ENCODE measurements around the gene GRM4.

The GRM4 gene

DNA sequence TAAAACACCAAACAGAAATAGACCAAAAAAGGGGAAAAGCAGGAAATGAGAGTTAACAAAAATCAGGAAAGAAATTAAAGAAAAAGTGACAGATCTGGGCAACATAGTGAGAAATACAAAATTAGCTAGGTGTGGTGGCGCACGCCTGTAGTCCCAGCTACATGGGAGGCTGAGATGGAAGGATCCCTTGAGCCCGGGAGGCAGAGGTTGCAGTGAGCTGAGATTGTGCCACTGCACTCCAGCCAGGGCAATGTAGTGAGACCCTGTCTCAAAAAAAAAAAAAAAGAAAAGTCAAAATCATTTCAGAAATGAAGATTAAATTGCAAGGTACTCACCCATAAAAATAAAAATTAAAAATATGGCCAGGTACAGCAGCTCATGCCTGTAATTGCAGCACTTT is 13.0 kb upstream of the GRM4 start:
- no peak for FAIRE-seq

DNA sequence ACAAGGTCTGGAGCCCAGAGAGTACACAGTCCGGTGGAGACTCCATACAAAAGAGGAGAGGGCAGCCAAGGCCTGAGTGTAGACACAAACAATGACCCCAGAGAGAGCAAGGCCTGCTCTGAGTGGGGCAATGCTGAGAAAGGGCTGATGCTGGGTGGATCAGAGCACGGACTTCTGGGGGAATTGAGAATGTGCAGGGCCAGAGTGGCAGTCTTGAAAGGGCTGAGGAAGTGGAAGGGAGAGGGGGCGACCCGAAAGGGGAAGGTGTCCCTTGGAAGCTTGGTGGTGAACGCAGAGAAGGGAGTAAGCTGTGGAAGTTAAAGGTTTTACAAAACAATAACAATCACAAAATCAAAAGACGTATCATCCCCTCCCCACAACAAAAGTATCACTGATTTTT is 12.0 kb upstream of the GRM4 start:
- no peak for FAIRE-seq
- no peak for DNase-seq (ENCODE audit: insufficient read length, low spot score)

More for the DNA sequence above, 13.0 kb upstream of the GRM4 start:
- DNase-seq (ENCODE audit: insufficient read length, low spot score), result no peak

DNA sequence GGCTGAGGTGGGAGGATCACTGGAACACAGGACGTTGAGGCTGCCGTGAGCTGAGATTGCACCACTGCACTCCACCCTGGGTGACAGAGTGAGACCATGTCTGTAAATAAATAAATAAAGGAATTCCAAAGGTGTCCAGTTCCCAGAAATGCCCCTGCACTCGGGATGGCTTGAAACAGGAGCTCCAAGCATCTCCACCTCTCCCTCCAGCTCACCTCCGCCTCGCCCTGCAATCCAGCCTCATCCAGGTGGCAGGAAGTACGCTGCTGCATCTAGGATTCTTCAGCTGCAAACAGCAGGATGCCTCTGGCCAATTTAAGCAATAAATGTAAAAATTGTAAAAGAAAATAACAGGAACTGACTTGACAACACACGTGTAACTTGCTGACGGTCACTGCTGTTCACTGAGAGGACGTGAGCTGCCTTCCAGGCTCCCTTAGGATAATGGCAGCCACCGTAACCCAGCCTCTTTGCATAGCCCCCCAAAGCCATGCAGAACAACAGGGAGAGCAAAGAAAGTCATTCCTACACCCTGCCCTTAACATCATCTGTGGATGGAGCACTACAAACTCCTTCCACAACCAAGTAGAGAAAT is 11.4 kb upstream of the GRM4 start:
- no peak for DNase-seq (ENCODE audit: insufficient read length, low spot score)
- FAIRE-seq, result no peak

DNA sequence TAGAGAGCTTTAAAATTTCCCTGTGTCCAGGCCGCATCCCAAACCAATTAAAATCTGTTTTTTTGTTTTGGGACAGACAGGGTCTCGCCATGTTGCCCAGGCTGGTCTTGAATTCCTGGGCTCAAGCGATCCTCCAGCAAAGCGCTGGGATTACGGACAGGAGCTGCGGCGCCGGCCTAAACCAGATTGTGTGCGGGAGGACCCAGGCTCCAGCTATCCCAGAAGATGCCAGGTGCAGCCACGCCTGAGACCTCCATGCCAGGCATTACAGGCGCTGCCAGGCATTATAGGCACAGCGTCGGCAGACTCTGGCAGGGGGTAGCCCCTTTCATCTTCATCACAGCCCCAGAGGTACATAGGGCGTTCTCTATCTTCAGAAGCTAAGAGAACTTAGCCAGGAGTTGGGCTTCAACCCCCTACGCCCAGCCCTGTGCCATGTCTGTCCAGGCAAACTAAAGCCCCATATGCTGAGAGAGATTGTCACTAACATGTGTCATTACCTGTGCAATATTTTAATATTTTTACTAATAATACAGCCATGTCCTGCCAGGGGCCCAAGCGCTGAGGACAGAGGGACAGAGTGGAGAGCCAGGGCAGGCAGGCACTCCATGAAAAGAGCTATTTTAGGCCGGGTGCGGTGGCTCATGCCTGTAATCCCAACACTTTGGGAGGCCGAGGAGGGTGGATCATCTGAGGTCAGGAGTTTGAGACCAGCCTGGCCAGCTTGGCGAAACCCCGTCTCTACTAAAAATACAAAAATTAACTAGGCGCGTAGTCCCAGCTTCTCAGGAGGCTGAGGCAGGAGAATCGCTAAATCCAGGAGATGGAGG is 9.8 kb upstream of the GRM4 start:
- DNase-seq (ENCODE audit: insufficient read length, low spot score) (no peak), FAIRE-seq (no peak)

DNA sequence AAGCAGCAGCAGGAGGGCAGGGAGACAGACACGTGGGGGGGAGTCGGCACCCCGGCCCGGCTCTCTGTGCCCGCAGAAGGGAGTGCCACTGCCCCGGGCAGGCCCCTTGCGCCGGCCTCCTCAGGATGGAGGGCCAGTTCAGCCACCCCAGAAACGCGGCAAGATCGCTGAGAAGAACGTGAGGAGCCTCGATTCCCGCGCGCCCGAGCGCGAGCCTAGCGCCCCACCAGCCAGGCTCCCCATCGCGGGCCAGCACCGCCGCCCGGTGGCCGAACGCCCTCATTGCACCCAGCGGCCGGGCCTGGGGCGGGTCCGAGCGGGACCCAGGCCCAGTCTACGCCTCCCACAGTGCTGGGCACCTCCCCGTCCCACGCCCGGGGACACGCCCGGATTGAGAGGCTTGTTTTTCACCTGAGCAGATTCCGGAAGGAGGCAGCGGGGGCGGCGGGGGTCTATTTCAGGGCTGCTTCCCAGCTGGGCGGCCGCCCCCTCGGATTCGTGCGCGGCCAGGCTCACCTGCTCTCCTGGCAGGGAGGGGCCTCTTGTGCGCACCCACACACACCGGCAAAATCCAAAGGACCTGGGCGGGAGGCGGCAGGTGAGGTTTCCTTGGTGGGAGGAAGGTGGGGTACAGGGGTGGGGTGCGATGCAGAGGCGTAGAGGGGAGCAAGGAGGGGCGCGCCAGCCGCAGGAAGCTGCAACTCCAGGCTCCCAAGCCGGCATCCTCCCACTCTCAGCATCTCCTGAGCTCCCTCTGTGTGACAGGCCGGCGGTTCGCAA is 9.0 kb upstream of the GRM4 start:
- FAIRE-seq (peak; percentile 58), DNase-seq (ENCODE audit: insufficient read length, low spot score) (peak; percentile 83)

DNA sequence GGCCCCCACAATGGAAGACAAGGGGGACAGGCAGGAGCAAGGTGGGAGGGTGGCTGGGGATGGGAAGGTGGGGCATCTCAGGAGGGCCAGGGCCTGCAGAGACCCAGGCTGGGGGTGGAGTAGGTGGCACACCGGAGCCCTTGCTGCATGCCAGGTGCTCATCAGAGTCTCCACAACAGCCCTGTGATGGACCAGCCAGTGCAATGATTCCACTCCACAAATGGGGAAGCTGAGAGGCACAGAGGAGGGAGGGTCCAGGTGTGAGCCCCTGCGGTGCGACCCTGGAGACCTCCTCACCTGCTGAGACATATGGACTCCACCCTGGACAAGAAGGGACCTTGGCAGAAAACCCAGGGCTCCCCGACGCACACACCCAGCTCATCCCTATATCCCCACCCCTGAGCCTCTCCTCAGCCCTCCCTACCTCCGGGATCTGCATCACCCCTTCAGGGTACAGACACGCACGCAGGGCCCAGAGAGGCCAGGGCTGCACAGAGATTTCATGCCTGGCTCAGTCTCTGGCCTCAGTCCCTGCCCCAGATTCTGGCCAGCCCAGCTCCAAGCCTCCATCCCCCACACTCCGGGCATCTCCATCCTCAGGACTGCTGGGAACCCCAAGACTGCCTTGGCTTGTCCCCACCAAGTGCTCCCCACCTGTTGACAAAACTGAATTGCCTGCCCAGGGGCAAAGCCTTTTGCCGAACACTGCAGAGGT is 7.1 kb upstream of the GRM4 start:
- FAIRE-seq, result no peak
- DNase-seq (ENCODE audit: insufficient read length, low spot score), result no peak

DNA sequence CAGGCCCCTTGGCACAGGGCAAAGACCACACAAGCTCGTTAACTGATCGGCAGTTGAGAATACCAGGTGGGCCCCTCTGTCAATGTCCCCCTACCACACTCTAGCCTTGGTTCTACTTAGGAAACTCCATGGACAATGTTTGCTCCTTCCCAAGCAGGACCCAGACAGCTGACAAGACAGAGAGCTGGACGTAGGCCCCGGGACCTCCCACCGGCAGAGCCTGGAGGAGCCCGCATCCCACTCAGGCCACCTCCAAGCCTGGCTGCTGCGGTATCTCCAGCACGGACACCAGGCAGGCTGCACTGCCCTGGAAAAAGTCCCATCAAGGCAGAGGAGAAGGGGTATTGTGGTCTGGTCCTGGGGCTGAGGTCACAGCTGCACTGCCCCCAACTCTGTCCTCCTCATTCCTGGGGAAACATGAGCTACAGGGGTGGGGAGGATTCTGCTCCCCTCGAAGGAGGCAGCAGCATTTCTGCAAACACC is 6.2 kb upstream of the GRM4 start:
- FAIRE-seq, result no peak
- no peak for DNase-seq (ENCODE audit: insufficient read length, low spot score)

DNA sequence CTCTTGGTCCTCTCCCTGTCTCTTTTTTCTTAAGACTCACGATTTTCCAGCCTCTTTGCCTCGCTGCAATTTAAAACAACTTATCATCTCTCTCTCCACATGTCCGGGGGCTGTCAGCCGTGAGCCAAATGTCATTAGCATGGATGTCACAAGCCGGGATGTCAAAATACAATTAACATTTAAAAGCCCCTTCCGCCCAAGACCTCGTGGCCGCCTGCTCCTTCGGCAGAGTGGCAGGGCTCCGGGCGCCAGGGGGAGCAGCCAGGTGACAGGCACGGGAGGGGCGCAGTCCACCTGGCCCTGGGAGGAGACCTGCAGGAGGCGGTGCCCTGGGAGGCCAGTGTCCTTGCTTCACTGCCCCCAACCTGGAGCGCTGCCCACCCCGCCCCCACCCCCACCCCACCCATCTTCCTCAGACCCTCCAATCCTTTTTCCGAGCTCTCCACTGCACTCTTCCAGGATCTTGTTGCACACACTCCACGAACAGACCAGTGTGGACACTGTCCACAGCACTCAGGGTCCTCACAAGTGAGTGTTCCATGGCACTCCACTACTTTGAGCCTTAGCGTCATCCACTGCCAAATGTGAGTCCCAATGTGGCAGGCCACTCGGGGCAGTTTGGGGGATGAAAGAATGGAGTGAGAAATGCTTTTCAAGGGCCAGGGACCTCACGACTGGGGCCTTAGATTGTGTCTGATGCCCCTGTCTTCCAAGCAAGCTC is 5.6 kb upstream of the GRM4 start:
- DNase-seq (ENCODE audit: insufficient read length, low spot score) (no peak), FAIRE-seq (no peak)

DNA sequence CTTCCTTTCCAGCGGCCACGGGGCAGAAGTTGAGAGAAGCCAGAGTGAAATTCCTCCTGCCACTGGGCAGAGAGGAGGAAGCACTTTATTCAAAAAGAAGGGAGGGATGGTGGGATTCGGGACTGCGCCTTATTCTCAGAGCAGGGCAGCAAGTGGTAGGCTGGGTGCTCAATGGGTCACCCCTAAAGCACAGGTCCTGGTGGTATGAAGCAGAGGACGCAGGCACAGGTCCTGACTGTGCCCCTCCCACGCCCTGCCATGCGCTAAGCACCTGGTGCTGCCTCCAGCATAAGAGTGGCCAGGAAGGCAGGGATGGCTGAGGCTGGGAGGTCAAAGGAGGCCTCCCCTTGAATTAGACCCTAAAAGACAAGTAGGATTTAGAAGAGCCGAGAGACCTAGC is 4.9 kb upstream of the GRM4 start:
- FAIRE-seq (no peak), DNase-seq (ENCODE audit: insufficient read length, low spot score) (no peak)

DNA sequence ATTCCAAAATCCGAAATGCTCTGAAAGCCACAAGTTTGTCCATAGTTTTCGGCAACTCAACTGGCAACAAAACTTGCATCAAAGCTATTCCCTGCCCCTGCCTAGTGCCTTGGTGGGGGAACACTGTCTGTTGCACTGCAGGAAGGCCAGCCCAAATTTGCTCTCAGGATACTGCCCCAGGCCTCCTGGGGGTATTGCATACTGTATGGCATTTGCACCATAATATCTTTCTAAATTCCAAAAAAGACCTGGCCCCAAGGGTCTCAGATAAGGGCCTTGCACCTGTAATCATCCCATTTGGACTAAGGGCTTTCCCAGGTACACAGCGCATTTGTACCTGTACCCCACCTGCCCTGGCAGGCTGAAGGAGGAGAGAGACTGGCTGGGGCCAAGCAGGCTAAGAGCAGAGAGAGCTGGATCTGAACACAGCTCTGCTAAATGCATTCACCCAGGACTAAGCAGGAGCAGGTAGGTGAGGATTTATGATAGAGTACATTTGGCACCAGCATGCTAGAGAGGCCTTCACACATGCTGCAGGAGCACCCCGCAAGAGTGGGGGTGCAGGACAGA is 4.0 kb upstream of the GRM4 start:
- no peak for DNase-seq (ENCODE audit: insufficient read length, low spot score)
- no peak for FAIRE-seq

DNA sequence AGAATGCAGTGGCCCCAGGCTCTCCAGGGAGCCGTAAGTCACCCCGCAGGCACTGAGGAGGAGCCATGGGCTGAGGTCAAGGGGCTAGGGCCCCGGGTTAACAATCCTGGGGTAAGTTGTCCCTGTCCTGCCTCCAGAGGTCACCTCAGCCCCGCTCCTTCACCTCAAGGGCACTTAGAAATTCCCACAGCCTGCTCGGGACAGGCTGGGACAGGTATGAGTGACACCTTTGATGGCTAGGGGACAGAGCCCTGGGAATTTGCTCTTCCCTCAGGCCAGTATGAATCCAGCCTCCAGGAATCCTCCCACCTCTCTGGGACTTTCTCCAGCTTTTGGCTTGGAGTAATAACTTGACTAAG is 3.5 kb upstream of the GRM4 start:
- FAIRE-seq (no peak), DNase-seq (ENCODE audit: insufficient read length, low spot score) (no peak)

DNA sequence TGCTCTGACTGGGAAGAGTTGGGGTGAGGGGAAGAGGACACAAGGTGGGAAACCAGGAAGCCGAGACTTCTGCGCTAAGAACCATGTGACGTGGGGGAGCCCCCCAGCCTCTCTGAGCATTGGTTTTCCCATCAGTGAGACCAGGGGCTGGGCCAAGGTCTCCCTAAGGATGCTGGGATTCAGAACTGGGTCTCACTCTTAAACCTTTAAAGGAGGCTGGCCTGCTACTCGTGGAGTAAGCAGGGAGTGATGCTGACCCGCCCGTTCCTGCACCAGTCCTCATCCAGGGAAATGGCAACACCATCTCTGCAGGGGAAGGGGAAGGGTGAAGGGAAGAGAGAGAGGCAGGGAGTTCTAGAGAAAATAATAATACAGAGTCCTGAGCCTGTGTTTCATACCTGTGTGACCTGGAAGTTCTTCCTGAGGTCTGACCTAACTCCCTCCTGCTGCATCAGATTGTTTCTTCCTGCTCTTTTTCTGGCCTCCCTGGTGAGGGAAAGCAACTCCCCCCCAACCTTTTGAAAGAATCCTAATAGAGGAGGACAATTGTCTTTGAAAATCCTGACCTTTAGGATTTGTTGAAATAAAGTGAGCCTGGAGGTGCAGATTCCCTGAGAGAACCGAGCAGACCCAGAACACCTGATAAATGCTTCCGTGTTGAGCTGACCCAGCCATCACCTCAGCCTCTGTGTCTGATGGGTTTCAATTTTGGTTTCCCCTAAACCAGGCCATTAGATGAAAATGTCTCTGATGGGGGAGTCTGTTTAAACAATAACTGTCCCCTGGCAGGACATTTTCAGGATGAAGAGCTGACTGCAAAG is 3.0 kb upstream of the GRM4 start:
- FAIRE-seq, result no peak
- no peak for DNase-seq (ENCODE audit: insufficient read length, low spot score)

DNA sequence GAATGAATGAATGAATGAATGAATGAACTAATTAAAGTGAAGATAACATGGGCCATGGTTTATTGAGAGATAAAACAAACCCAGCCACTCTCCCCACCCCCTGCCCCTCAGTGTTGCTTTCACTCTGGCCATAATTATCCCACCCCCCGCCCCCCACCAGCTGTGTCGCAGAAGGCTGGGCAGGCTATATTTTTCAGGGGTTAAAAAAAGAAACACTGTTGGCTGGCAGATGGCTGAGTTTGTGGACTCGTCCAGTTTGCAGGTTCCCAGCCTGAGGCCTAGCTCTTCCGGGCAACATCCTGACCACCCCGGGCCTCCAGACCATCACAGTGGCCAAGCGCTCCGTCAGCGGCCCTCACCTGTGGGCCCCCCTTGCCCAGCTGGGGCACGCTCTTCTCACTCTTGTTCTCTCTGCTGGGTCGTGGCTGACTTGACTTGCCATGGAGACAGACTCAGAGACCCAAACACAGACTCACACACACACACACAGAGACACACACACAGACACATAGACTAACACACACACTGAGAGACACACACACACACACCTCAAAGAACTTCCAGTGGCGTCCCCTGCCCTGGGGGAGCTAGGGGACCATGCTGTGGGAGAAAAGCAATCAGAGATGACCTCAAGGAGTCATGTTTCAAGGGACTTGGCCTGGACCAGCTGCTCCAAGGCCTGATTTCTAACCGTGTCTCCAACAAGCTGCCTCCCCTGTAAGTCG is 2.2 kb upstream of the GRM4 start:
- DNase-seq (ENCODE audit: insufficient read length, low spot score) (no peak), FAIRE-seq (no peak)

DNA sequence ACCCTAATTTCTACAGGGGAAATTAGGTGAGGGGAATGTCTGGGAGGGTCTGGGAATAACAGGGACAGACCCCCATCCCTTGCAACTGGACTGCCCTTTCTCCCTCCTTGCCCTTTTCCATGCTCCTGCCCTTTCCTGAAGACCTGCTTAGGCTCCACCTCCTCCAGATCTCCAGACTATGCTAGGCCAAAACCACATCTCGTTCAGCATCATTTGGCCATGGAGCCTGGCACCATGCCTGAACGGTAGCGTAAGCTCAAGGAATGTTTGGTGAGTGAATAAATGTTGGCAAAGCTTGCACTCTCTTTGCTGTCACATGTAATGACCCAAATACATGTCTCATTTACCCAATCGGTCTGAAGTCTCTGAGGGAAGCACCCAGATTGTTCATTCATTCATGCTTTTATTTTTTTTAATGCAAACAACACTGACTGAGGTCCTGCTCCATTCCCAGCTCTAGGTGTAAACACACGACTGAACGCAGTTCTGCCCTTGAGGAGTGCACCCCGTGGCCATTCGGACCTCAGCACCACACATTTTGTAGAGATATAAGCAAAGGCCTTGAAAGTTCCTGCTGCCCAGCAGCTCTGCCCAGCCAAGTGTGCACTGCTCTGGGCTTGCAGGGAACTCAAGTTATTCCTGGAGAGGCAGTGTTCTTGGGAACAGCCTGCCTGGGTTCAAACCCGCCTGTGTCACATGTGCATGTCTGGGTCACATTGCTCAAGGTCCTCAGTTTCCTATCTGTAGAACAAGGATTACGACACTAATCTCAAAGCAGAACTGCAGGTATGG is 1.1 kb upstream of the GRM4 start:
- DNase-seq (ENCODE audit: insufficient read length, low spot score) (no peak), FAIRE-seq (no peak)

DNA sequence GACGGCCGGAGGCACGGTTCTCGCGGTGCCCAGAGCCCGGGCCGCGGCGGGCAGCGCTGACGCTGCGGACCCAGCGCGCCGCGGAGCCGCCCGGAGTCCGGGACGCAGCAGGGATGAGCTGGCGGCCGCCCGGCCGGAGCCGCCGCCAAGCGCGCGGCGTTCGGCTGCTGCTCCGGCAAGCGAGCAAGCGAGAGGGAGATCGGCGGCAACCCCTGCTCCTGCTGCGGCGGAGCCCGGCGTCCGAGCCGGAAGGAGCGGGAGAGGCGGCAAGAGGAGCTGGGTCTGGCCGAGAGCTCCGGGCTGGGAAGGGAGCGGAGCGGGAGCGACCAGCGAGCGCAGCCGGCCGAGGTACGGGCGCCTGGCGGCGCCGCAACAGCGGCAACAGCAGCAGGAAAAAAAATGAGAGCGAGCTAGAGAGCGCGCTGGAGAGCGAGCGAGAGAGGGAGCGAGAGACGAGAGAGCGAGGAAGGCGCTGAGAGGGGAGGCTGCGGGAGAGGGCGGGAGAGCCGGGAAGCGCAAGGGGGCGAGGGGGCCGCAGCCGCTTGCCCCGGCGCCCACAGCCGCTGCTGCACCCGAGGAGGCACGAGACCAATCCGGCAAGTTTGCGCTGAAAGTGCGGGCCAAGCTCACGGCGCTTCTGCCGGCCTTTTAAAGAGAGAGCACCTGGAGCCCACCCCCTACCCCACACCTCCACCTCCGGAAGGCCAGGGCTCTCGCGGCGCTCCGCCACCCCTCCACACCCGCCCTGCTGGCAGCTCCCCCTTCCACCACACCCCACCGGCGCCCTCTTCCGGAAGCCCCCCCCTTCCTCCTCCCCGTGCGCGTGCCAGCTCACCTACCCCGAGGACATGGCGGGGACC is 496 bp downstream of the GRM4 start:
- FAIRE-seq (peak; percentile 55), DNase-seq (ENCODE audit: insufficient read length, low spot score) (peak; percentile 41)

DNA sequence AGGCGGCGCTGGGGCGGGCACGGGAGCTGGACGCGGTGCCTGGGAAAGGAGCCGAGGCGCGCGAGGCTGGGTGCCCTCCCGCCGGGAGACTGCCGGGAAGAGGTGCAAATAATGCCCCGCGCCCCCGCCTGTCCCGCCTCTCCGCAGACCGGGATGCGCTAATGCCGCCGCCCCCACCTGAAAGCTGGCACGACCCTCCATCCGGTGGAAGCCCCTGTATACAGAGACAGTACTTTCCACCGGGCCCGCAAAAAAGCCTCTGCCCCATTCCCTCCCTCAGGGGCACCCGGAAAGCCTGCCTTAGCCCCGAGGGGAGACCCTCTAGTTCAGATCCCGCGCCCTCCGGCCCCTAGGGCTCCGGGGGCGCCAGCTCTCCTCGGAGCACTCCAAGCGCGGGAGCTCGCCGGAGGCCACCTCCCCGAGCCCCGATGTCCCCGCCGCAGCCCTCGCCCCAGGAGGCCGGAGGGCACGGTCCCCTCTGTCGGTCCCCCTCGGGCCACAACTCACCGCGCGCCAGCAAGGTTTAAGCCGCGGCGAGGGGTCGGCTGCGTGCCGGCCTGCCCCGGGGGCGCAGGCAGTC is 1.2 kb downstream of the GRM4 start:
- DNase-seq (ENCODE audit: insufficient read length, low spot score) (no peak), FAIRE-seq (no peak)

All from HTR-8/SVneo (cell line).